ENCODE data around the gene CTNNAL1.
"Not testable (repeated sequence)": the region's sequence is repeated elsewhere in the genome, so short reads cannot be mapped to it uniquely, and the experiment has no call there.

Gene CTNNAL1

DNA sequence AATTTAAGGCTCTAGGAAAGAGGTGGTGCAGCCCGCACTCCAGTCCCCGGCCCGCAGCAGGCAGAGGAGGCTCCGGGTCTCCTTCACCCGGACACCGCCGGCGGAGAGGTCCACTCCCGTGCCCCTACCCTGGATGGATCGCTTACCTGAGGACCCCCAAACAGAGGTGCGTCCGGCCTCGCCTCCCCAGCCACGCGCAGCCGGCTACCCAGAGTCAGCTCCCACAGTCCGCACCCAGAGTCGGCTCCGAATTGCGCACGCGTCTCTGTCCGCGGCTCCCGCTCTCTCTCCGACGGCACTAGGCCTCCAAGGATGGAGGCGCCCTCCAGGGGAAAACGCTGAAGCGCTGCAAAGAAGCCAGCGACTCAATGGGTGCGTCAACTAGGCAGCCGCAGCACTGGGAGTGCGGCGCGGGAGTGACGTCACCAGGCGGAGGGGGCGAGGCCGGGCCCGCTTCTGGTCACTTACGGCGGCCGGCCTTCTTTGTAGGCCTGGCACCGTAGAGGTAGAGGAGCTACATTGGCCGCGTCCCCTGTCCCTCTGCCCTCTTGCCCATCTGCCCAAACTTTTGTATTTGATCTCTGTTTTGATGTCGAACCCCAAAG, 79.5 kb downstream of the CTNNAL1 start, which contains the start of gene ELP1:
Gene ELP1, minus strand, starts transcription at position 407 of the 605 bp plus-strand sequence. CDS start 2,978 bp downstream, outside the sequence.
- peak; percentile 84 to 86 for DNase-seq (ENCODE audit: low read depth in 2 of 2)

DNA sequence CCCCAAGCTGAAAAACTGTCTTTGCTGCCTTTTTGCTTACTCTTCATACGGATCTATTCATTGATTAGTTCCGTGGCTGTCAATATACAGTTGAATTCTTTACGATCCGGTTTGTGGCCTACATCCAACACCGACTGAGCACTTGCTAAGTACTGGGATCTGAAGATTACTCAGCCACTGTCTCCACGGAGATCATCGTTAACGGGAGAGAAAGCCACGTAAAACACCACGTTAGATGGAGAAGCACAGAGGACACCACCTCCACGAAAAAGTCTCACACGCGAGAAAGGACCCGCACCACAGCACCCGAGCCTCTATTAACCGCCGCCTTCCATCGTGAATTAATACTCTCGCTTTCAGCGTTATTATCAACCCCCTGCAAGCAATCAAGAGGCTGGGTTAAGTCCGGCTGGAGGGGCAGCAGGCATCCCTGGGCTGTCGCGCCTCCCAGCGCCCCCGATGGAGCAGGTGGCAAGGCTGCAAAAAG, 80.0 kb downstream of the CTNNAL1 start:
- no peak for DNase-seq (ENCODE audit: low read depth in 2 of 2)

DNA sequence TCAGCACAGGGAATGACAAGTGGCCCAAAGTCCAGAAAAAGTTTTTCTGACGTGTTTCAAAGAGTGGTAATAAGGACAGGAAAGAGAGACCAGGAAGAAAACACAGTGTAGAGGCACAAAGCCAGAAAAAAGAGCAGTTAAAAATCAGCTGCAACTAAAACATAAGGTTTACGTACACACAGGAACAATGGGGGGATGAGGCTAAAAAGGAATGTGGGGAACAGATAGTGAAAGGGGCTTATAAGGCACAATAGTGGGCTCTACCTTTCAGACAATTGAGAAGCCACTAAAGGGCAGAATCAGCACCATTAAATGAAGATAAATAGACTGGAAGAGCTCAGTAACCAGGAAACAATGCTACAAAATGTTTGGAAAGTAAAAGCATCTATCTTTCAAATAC, 84.9 kb downstream of the CTNNAL1 start:
- DNase-seq (ENCODE audit: low read depth in 2 of 2): no peak

DNA sequence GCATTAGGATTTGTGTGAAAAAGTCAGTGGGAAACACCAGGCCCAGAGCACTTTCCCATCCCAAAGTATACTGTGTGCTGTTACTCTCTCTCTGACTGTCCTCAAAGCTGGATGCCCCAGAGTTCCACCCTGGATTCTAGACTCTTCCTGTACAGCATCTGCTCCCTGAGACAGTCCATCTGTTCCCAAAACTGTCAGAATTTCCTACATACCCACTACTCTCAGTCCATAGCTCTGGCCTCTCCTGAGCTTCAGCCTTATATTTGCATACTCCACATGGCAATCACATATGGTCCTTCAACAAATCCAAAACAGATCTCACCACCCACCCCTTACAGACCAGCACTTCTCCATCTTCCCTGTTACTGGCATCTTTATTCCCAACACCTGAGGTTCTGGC, 88.8 kb downstream of the CTNNAL1 start:
- DNase-seq (ENCODE audit: low read depth in 2 of 2): no peak

DNA sequence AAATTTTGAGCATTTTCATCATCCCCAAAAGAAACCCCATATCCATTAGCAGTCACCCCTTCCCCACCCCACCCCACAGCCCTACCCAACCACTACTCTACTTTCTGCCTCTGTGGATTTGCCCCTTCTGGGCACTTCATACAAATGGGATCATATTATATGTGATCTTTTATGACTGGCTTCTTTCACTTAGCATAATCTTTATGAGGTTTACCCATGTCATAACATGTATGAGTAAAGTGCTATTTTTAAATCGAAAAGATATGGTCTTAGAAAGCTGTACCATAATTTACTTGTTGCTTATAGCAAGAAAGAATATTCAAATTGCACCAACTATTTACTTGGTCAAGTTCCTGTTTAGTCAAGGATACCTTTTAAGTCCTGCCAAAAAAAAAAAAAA, 92.1 kb downstream of the CTNNAL1 start:
- DNase-seq (ENCODE audit: low read depth in 2 of 2): no peak

DNA sequence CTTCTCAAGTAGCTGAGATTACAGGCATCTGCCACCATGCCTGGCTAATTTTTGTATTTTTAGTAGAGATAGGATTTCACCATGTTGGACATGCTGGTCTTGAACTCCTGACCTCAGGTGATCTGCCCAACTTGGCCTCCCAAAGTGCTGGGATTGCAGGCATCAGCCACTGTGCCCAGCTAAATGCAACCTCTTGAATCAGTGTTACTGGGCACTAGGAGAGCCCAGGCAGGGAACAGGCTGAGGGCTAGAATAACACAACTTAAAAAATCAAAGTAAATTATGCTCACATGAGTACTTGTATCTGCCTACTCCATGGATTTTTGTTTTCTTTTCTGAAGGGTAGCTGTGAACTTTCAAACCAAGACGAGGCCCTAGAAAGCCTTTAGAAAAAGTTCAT, 92.9 kb downstream of the CTNNAL1 start:
- DNase-seq (ENCODE audit: low read depth in 2 of 2): not testable (repeated sequence)

DNA sequence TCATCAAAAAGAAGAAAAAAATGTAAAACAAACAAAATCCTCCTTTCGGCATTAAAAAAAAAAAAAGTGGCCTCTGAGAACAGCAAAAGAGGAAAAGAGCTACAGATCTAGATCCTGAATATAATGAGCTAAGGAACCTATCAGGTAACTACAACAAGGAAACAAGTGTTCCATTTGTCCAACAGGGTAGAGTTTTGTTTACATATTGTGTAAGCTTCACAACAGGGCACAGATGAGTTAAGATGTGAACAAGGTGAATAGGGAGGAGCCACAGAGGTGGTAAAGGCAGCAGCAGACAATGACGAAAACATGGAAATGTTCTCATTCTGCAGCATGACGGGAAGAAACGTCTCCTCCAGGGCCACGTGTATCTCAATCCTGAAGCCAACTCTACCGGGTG, 93.8 kb downstream of the CTNNAL1 start:
- no peak for DNase-seq (ENCODE audit: low read depth in 2 of 2)

DNA sequence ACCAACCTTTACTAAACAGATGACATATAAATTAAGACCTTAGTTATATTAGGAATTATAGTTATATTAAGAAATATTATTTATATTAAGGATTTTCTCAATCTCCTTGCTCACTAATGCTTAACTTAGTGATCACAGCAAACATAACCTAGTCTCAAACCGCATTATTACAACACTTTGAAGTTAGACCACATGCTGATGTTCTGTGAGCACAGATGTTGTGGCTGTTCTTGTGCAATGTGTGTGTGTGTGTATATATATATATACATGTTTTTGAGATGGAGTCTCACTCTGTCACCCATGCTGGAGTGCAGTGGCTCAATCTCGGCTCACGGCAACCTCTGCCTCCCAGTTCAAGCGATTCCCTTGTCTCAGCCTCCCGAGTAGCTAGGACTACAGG, 99.9 kb downstream of the CTNNAL1 start:
- no peak for DNase-seq (ENCODE audit: low read depth in 2 of 2)

DNA sequence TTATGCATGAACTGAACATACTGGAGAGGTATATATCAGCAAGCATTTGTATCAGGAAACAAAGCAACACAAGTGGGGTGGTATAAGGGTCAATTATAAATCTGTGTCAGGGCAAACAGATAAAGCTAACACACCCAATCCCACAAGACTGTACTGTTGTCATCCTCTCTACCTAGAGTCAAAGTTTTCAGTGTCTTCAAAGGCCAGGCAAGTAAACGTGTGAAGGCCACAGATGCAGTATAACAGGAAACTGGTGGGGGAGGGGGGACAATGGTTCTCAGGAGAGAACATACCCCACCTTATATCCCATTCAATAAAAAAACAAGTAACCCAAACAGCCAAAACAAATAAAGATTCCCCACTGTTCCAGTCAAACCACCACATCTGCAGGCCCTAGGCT, 101.5 kb downstream of the CTNNAL1 start:
- no peak for DNase-seq (ENCODE audit: low read depth in 2 of 2)

DNA sequence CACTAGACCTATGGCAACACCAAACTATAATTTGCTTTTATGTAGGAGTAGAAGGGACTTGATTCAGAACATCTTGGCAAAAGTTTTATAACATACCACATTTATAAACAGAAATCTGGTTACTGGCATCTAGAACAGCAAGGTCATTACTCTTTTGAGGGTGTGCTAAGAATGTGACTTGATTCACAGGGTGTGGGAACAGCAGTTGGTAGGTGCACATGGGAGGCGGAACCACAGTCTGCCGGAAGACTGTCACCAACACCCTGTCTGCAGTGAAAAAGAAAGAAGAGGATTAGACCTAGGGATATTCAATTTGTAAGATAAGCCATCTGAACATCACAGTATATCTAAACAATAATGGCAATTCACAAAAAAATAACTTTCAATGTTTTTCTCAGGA, 102.4 kb downstream of the CTNNAL1 start:
- no peak for DNase-seq (ENCODE audit: low read depth in 2 of 2)

DNA sequence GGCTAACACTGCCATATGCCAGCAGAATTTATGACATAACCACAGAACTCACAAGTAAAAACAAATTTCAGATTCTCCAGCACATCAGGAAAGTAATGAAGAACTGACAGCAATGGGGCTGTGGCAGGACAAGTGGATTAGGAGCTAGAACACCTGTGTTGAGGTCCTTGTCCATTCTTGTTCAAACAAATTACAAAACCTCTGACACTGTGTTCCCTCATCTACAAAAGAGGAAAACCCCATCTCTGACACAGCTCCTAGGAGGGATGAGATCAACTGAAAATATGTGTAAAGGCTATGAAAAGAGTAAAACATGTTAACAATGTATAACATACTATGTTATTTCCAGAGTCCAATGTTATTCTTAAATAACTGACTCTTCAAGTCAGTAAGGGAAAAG, 102.9 kb downstream of the CTNNAL1 start:
- no peak for DNase-seq (ENCODE audit: low read depth in 2 of 2)

DNA sequence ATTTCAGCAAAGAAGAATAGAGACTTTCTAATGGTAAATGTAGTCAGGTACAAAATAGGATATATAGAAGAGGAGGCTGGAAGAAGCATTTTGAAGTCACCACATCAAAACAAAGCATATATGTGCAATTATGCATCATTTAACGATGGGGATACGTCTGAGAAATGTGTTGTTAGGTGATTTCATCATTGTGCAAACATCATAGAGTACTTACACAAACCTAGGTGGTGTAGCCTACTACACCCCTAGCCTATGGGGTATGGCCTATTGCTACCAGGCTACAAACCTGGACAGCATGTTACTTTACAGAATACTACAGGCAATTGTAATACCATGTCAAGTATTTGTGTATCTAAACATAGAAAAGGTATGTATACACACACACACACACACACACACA, 107.8 kb downstream of the CTNNAL1 start:
- DNase-seq (ENCODE audit: low read depth in 2 of 2): no peak

DNA sequence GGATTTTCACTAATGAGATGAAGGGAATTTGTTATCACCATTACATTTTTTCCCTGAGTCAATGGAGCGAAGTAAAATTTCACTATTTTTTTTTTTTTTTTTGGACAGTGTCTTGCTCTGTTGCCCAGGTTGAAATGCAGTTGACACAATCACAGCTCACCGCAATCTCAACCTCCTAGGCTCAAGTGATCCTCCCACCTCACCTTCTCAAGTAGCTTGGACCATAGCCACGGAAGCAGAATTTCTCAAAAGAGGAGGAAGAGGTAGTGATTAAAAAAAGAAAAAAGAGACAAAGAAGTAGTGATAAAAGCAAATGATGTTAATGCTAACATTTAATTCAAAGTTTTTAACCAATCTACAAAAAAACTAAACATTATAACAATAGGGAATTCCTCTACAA, 109.1 kb downstream of the CTNNAL1 start:
- DNase-seq (ENCODE audit: low read depth in 2 of 2): no peak

DNA sequence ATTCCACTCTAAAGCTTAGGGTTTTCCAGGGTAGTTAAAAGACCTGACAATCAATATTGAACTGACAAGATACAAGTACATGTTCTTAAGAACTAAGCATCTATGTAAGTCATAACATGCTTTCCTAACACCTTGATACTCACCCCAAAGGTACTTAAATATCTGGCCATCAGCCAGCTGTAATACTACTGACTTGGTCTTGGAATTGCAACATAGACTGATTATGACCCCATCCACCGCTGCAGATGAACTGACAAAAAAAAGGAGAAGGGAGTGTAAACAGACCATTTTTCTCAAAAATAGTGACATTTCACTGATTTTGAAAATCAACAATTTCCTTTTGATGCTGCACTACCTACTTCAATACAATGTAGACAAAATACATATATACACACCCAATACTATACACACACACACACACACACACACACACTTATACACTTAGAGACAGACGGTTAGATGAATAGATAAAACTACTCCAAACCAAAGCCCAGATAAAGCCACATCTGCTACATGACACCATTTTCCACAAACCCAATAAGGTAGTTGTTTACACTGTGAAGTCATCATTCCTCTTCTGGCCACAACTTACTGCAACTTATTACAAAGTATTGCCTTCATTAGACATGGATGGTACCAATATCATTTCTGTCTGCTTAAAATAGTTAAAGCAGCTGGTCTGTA, 109.7 kb downstream of the CTNNAL1 start:
- no peak for DNase-seq (ENCODE audit: low read depth in 2 of 2)

DNA sequence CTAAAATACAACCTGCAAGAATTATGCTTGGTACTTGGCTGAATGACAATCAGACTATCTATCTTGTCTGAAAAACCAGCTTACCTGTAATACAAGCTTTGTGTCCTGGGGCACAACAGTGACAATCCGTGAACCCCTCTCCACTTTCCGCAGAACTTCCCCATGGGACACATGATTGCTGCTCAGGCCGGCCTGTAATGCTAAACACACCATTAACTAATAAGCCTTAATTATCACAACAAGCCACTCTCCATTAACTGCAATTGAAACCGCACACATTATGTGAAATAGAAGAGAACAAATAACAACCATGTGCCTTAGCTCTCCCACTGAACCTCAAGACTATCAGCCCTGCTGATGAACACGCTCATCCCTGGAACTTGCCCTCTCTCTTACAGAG, 113.1 kb downstream of the CTNNAL1 start:
- no peak for DNase-seq (ENCODE audit: low read depth in 2 of 2)

DNA sequence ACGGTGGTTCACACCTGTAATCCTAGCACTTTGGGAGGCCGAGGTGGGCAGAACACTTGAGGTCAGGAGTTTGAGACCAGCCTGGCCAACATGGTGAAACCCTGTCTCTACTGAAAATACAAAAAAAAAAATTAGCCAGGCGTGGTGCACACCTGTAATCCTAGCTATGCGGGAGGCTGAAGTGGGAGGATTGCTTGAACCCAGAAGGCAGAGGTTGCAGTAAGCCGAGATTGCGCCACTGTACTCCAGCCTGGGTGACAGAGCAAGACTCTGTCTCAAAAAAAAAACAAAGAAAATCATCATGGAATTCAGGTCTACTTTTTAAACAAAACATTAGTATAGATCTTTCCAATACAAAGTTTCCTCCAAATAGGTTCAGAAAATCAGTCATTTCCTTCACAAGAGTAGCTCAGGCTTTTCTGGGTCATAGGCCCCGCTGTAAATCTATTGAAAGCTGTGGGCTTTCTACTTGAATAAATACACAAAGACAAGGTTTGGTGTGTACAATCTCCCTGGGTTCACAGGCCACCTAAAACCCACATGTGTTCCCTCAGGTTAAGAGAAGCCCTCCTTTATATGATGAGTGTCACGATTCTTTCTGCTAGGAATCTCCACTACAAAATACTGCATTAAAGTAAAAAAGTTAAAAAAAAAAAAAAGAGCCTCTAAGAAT, 114.1 kb downstream of the CTNNAL1 start:
- not testable (repeated sequence) for DNase-seq (ENCODE audit: low read depth in 2 of 2)

DNA sequence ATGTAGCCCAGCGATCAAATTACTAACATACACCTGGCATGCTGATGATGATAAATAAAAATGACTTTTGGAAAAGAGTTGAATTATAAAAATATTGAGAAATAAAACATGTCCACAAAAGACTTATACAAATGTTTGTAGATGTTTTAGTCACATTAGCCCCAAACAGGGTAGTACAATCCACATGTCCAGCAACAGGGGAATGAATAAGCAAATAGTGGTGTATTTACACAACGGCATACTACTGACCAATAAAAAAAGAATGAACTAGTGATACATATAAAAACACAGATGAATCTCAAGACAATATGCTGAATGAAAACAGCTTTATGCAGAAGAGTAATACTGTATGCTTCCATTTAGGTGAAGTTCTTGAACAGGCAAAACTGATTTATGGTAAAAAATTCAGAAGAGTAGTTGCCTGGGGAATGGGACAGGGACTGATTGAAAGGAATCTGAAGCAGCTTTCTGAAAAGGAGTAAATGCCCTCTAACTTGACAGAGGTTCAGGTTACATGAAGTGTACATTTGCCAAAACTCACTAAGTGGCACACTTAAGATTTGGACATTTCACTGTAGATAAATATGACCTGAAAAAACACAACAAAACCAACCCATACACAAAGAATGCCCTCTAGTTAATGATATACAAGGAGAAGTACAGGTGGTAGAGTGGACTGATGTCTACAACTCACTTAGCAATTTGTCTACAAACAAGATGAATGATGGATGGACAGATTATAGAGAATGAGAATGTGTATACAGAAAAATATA, 115.8 kb downstream of the CTNNAL1 start:
- DNase-seq (ENCODE audit: low read depth in 2 of 2): no peak

DNA sequence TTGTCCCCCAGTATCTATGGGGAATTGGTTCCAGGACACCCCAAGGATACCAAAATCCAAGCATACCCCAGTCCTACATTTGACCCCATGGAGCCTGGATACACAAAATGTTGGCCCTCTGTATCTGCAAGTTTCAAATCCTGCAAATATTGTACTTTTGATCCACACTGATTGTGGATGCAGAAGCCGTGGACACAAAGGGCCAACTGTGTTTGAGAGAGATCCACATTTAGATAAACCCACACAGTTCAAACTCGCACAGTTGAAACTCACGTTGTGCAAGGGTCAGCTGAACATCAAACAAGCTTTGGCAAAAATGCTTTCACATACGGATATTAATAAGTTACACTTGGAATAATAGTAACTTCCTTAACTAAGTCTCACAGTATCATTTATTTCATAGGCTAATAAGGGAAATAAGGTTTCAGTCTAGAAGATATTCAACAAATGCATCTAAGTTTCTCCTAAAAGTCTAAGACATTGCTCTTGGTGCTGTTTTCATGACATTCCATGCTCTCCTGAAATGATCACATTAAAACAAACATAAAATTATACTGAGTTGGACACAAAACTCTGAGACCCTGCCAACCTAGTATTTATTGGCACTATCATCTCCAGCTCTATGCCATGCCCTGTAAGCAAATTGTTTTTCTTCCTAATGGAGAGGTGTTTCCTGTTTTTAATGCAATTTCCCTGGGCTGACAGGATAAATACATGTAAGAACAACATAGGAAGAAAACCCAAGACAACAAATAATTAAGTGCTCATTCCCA, 118.9 kb downstream of the CTNNAL1 start:
- DNase-seq (ENCODE audit: low read depth in 2 of 2): no peak

All from stimulated activated CD8-positive, alpha-beta memory T cell treated with anti-CD3 and anti-CD28 coated beads, Interleukin-2, amount 100 ng/mL, for 1 hour (primary cell).